K562 (cell line): ENCODE results near the gene KSR2. TPM values are rescaled to one million over a fixed set of nuclear protein-coding genes. Genes with fewer than 3 reads are reported as not detected.

Source experiments
- ATAC-seq: fragments of 200-7000 bp; cut with Tn5 transposase; 3 replicates; pipeline ENCODE4 v1.9.1; 2020; ENCODE audit warnings: moderate library complexity
- BruUV-seq: library from RNA; stranded (reverse); fragments of 400-500 nt; replicated peaks from 2 replicates; lab custom pipeline; 2021; lab: Mats Ljungman, UMichigan
- CTCF ChIA-PET: fragments of 300-600 bp; formaldehyde crosslinking; extraction: SDS; loops from one replicate; lab custom pipeline; 2021; ENCODE audit warnings: low intra/inter-chr PET ratio; lab: Yijun Ruan, JAX
- POLR2A ChIA-PET: fragments of 300-600, 350-650 bp; sonication (Branson Sonifier 250); formaldehyde crosslinking; extraction: SDS; loops from one replicate; lab custom pipeline; 2021; ENCODE audit warnings: antibody characterized with exemption, inconsistent platforms; lab: Yijun Ruan, JAX
- DNase-seq, 4 experiments: peaks; one replicate each; pipeline versions ENCODE4 v3.0.0 to v3.0.0-alpha.2; 2011 to 2018; ENCODE audit warnings: low spot score in 3 of 4, mixed read lengths in 3 of 4; ENCODE audit errors: extremely low read depth in 1 of 4
- FAIRE-seq: peaks from 2 replicates; lab custom pipeline; 2011; peaks lifted over from hg19 to GRCh38; lab: Jason Lieb, UNC
- H2AFZ ChIP-seq: 2 replicates; pipeline ENCODE4 v1.6.0; 2011; ENCODE audit warnings: low read depth, low read length, control low read depth, inconsistent platforms
- H3K27ac ChIP-seq: fragments of 200-600 bp; 3 replicates; pipeline ENCODE4 v1.8.0; 2011; ENCODE audit warnings: low read depth, mild to moderate bottlenecking, control low read depth, inconsistent platforms, low read length, moderate library complexity, mixed read lengths; ENCODE audit errors: extremely low read depth
- H3K27me3 ChIP-seq, 2 experiments: fragments of 300-600 bp in 1 of 2; 2 replicates in 1 of 2; 3 replicates in 1 of 2; pipeline versions ENCODE4 v1.6.0 to v1.8.0; 2011; ENCODE audit warnings: inconsistent platforms in 2 of 2, low read length in 2 of 2, mild to moderate bottlenecking in 1 of 2, mixed read lengths in 1 of 2, moderate library complexity in 1 of 2; ENCODE audit not compliant: control insufficient read depth in 2 of 2, insufficient read depth in 2 of 2
- H3K36me3 ChIP-seq: fragments of 300-600 bp; 3 replicates; pipeline ENCODE4 v1.8.0; 2011; ENCODE audit warnings: mild to moderate bottlenecking, low read length, inconsistent platforms; ENCODE audit not compliant: control insufficient read depth, insufficient read depth
- H3K4me1 ChIP-seq, 2 experiments: fragments of 200-600 bp in 1 of 2; replicated peaks in 1 of 2; 2 replicates in 1 of 2; 3 replicates in 1 of 2; pipeline versions ENCODE4 v1.5.1 to v1.8.0; 2011; ENCODE audit warnings: inconsistent platforms in 2 of 2, low read length in 2 of 2, mild to moderate bottlenecking in 1 of 2, mixed read lengths in 1 of 2, moderate library complexity in 1 of 2; ENCODE audit not compliant: control insufficient read depth in 2 of 2, insufficient read depth in 2 of 2
- H3K4me2 ChIP-seq: 2 replicates; pipeline ENCODE4 v1.6.1; 2011; ENCODE audit warnings: low read length, control low read depth, inconsistent platforms, mixed read lengths; ENCODE audit not compliant: insufficient read depth
- H3K4me3 ChIP-seq: fragments of 200-600 bp; sonication (generic), shearing (Covaris generic); 2 replicates; pipeline ENCODE4 v1.5.1; 2016; ENCODE audit warnings: control low read depth, inconsistent platforms
- H3K79me2 ChIP-seq: fragments of 200-600 bp; 3 replicates; pipeline ENCODE4 v1.8.0; 2011; ENCODE audit warnings: low read length, inconsistent platforms; ENCODE audit not compliant: control insufficient read depth, insufficient read depth
- H3K9ac ChIP-seq, 2 experiments: 2 replicates each; pipeline versions ENCODE4 v1.6.0 to v1.6.1; 2011; ENCODE audit warnings: low read depth in 2 of 2, low read length in 2 of 2, control low read depth in 1 of 2, inconsistent platforms in 1 of 2, mild to moderate bottlenecking in 1 of 2, mixed read lengths in 1 of 2; ENCODE audit not compliant: insufficient read depth in 1 of 2
- H3K9me1 ChIP-seq: one replicate; pipeline ENCODE4 v1.6.0; 2011; ENCODE audit warnings: inconsistent platforms, mild to moderate bottlenecking, low read length, moderate library complexity; ENCODE audit not compliant: control insufficient read depth, insufficient read depth
- H3K9me3 ChIP-seq: replicated peaks from 2 replicates; pipeline ENCODE4 v1.5.1; 2011; ENCODE audit warnings: low read depth, low read length, inconsistent platforms; ENCODE audit not compliant: control insufficient read depth, insufficient read depth
- H4K20me1 ChIP-seq: replicated peaks from 2 replicates; pipeline ENCODE4 v1.6.1; 2011; ENCODE audit warnings: low read length, inconsistent platforms, mixed read lengths; ENCODE audit not compliant: control insufficient read depth, insufficient read depth
- BCL6 ChIP-seq: fragments of 250-450 bp; sonication (Bioruptor Pico); IDR thresholded peaks from 2 replicates; pipeline ENCODE4 v1.4.0; 2020
- CBX3 ChIP-seq, 2 experiments: IDR thresholded peaks; 1 replicate in 1 of 2; 2 replicates in 1 of 2; pipeline ENCODE4 v1.6.1; 2012; ENCODE audit warnings: inconsistent platforms in 2 of 2, low read length in 2 of 2, borderline replicate concordance in 1 of 2, control low read depth in 1 of 2
- CHD1 ChIP-seq: fragments of 200-600 bp; sonication (generic); IDR thresholded peaks from one replicate; pipeline ENCODE4 v1.6.1; 2012; ENCODE audit warnings: mild to moderate bottlenecking, moderate library complexity, low read length, inconsistent platforms
- CTCF ChIP-seq, 3 experiments: IDR thresholded peaks in 2 of 3; conservative IDR thresholded peaks in 1 of 3; 2 replicates each; pipeline ENCODE4 v1.5.1; 2011 to 2012; ENCODE audit warnings: low read length in 3 of 3, mild to moderate bottlenecking in 3 of 3, control low read depth in 2 of 3, improper control_type of control experiment in 1 of 3, inconsistent platforms in 1 of 3, low read depth in 1 of 3, mixed read lengths in 1 of 3, moderate library complexity in 1 of 3; ENCODE audit not compliant: insufficient read depth in 2 of 3
- ETS2 ChIP-seq: IDR thresholded peaks from 2 replicates; pipeline ENCODE4 v1.6.1; 2016; ENCODE audit warnings: borderline replicate concordance, missing genetic modification characterization, mild to moderate bottlenecking, moderate library complexity, missing compliant biosample characterization; ENCODE audit not compliant: poor library complexity, severe bottlenecking
- KAT7 ChIP-seq: sonication (generic); formaldehyde crosslinking; IDR thresholded peaks from 2 replicates; pipeline ENCODE4 v1.8.0; 2022; ENCODE audit warnings: missing genetic modification reagents, mild to moderate bottlenecking, borderline replicate concordance
- MNT ChIP-seq, 2 experiments: fragments of 450-650 bp; conservative IDR thresholded peaks; 2 replicates each; pipeline ENCODE4 v1.6.1; 2017; ENCODE audit warnings: mild to moderate bottlenecking in 2 of 2, moderate library complexity in 2 of 2
- SMAD4 ChIP-seq: fragments of 250-450 bp; sonication (Bioruptor Pico); conservative IDR thresholded peaks from 2 replicates; pipeline ENCODE4 v1.8.0; 2021; ENCODE audit warnings: inconsistent platforms, mild to moderate bottlenecking, moderate library complexity
- SMC3 ChIP-seq: conservative IDR thresholded peaks from 2 replicates; pipeline ENCODE4 v1.6.1; 2011; ENCODE audit warnings: low read depth, low read length, improper control_type of control experiment; ENCODE audit not compliant: insufficient read depth
- ZNF165 ChIP-seq: fragments of 250-450 bp; sonication (Bioruptor Pico); IDR thresholded peaks from 2 replicates; pipeline ENCODE4 v1.4.0; 2020; ENCODE audit warnings: borderline replicate concordance
- ZNF184 ChIP-seq: sonication (generic); formaldehyde crosslinking; IDR thresholded peaks from 2 replicates; pipeline ENCODE4 v1.5.0; 2020; ENCODE audit warnings: missing genetic modification reagents
- ZNF253 ChIP-seq: fragments of 250-450 bp; sonication (Bioruptor Pico); conservative IDR thresholded peaks from 2 replicates; pipeline ENCODE4 v1.6.1; 2021; ENCODE audit warnings: mild to moderate bottlenecking
- WGBS: fragments of 100-300 bp; shearing (Covaris generic); methylation state at CpG from one replicate; pipeline ENCODE4 v1.1.6; 2016; ENCODE audit warnings: low coverage, mixed read lengths; ENCODE audit not compliant: insufficient coverage; ENCODE audit errors: missing lambda C conversion rate; 5-methylcytosine and 5-hydroxymethylcytosine counted together
- in situ Hi-C: fragments of 300-500 bp; cut with MboI; formaldehyde crosslinking; loops from 4 replicates; pipeline ENCODE4 v1.15.0; 2018; ENCODE audit warnings: inconsistent platforms, mixed read lengths
- intact Hi-C: fragments of 100-400 bp; cut with micrococcal nuclease; formaldehyde crosslinking; loops from 2 replicates; pipeline ENCODE4 v1.14.2; 2022
- polyA plus RNA-seq, 8 experiments: library from polyadenylated mRNA; depleted of rRNA in 4 of 8; stranded (reverse) in 5 of 8; unstranded in 3 of 8; fragments of >200 nt; fragmentation: Nextera tagmentation in 2 of 8; fragmentation: Illumina TruSeq in 1 of 8; extraction: Ambion mirVana in 2 of 8; extraction: Trizol in 1 of 8; gene quantifications; 2 replicates each; pipeline versions ENCODE4 v1.2.1 to v1.2.3, GENCODE V29; 2011 to 2014; ENCODE audit warnings: inconsistent platforms in 1 of 8, missing spikeins in 1 of 8
- total RNA-seq, 7 experiments: library from RNA; depleted of rRNA in 6 of 7; stranded (reverse); fragments of >200 nt in 6 of 7; fragmentation: Illumina TruSeq in 2 of 7; extraction: Trizol in 2 of 7; gene quantifications; 2 replicates each; pipeline versions ENCODE4 v1.2.1 to v1.2.3, GENCODE V29; 2011 to 2021; ENCODE audit warnings: low replicate concordance in 1 of 7
- TF ChIP-seq, protein P1 (sequence below): fragments of 450-650 bp; IDR thresholded peaks from 2 replicates; pipeline ENCODE4 v1.6.1; 2018; ENCODE audit not compliant: partially characterized antibody

Gene KSR2
- total and polyA plus RNA-seq, 9 of the 15 experiments (the other 6 are each of a cell fraction or from before 2014, with no cell fraction given), result not detected

GRCh38 chr12:117854339-117855012 is 114.3 kb downstream of the KSR2 start (continued):
- TF ChIP-seq KAT7 (CRISPR knock-in tag) (no peak), CHD1 (no peak), SMC3 (0 out of 2 replicates have a peak, but pooled peaks have one; percentile 31), CBX3 (IDR thresholded peaks at IDR 0.05; ENCODE audit: borderline replicate concordance in 1 of 2, low read length in 2 of 2) (peak in 1 of 2 experiments; percentile 83; a peak in 2 of 3 replicates), ZNF253 (CRISPR knock-in tag) (no peak), CTCF (IDR thresholded peaks at IDR 0.05 in 2 of 3, conservative IDR thresholded peaks at IDR 0.05 in 1 of 3; ENCODE audit: insufficient read depth in 2 of 3, low read depth in 1 of 3, low read length in 3 of 3) (peak; percentile 75 to 90 (median 76)), ZNF165 (no peak)

DNA sequence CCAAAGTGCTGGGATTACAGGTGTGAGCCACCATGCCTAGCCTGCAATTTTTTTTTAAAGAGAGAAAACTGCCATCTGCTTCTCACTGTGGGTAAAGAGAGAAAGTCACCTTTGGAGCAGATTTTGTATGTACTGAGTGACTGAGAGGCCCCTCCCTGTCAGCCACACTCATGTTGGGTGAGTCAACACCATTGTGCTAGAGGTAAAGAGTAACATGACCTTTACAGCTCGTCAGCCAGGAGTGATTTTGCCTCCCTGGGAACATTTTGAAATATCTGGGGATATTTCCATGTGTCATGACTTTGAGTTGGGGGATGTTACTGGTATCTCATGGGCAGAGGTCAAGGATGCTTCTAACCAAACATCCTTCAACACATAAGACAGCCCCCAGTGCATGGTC is 115.2 kb downstream of the KSR2 start:
- CTCF ChIA-PET, result no interaction called here
- no peak overlapping the region for H3K9ac ChIP-seq
- TF ChIP-seq BCL6 (CRISPR knock-in tag) (no peak), ZNF184 (CRISPR knock-in tag) (no peak), ETS2 (tag) (no peak), SMAD4 (CRISPR knock-in tag) (no peak), MNT (conservative IDR thresholded peaks at IDR 0.05) (no peak)
- TF ChIP-seq, protein P1, sequence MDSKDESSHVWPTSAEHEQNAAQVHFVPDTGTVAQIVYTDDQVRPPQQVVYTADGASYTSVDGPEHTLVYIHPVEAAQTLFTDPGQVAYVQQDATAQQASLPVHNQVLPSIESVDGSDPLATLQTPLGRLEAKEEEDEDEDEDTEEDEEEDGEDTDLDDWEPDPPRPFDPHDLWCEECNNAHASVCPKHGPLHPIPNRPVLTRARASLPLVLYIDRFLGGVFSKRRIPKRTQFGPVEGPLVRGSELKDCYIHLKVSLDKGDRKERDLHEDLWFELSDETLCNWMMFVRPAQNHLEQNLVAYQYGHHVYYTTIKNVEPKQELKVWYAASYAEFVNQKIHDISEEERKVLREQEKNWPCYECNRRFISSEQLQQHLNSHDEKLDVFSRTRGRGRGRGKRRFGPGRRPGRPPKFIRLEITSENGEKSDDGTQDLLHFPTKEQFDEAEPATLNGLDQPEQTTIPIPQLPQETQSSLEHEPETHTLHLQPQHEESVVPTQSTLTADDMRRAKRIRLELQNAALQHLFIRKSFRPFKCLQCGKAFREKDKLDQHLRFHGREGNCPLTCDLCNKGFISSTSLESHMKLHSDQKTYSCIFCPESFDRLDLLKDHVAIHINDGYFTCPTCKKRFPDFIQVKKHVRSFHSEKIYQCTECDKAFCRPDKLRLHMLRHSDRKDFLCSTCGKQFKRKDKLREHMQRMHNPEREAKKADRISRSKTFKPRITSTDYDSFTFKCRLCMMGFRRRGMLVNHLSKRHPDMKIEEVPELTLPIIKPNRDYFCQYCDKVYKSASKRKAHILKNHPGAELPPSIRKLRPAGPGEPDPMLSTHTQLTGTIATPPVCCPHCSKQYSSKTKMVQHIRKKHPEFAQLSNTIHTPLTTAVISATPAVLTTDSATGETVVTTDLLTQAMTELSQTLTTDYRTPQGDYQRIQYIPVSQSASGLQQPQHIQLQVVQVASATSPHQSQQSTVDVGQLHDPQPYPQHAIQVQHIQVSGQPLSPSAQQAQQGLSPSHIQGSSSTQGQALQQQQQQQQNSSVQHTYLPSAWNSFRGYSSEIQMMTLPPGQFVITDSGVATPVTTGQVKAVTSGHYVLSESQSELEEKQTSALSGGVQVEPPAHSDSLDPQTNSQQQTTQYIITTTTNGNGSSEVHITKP, result no peak

More for the DNA sequence above, 115.2 kb downstream of the KSR2 start:
- no peak for ATAC-seq
- H3K4me3 ChIP-seq, result no peak overlapping the region
- H3K36me3 ChIP-seq, result no peaks in the 10 kb centered on the region
- no TSS peak for BruUV-seq
- no peaks in the 10 kb centered on the region for H3K9me3 ChIP-seq
- WGBS, result 0% methylated on average over 1 of the region's 1 CpG
- no peak for FAIRE-seq
- H3K27me3 ChIP-seq, result peaks cover 0 to 13% of the 10 kb centered on the region in 2 experiments; a peak in 3 of 5 replicates
- H3K4me2 ChIP-seq, result no peak overlapping the region
- no peak overlapping the region for H2AFZ ChIP-seq
- DNase-seq, result no peak
- no peaks in the 10 kb centered on the region for H3K79me2 ChIP-seq
- no peaks in the 10 kb centered on the region for H3K4me1 ChIP-seq
- H3K27ac ChIP-seq, result no peak overlapping the region
- in situ Hi-C loops (no loop called here), intact Hi-C loops (loop anchor here (5.0 kb wide), 1 partner anchor 641 kb away; no protein-coding TSS in a partner anchor)
- POLR2A ChIA-PET, result no interaction called here
- peaks cover 5% of the 10 kb centered on the region; the same call in 1 of the 2 replicates for H4K20me1 ChIP-seq
- no peaks in the 10 kb centered on the region for H3K9me1 ChIP-seq
